ENCODE measurements around the gene RGS10.

RGS10 gene

GRCh38 chr10:119469846-119470245 lies 72.7 kb downstream of the RGS10 start:
- no peaks in the 10 kb centered on the region for H3K9me2 ChIP-seq (replicated peaks; ENCODE audit: low read depth, low read length)
- H3K4me2 ChIP-seq (ENCODE audit: low read depth, low read length, poor library complexity, severe bottlenecking): no peak overlapping the region
- H3K36me3 ChIP-seq (ENCODE audit: insufficient read depth, low read length): no peaks in the 10 kb centered on the region
- TF ChIP-seq EZH2phosphoT487 (IDR thresholded peaks at IDR 0.05; ENCODE audit: borderline replicate concordance): no peak
- TF ChIP-seq CTCF (conservative IDR thresholded peaks at IDR 0.05; ENCODE audit: low read length): no peak
- H3K4me3 ChIP-seq (ENCODE audit: low read length, poor library complexity, severe bottlenecking): no peak overlapping the region
- no peaks in the 10 kb centered on the region for H3F3A ChIP-seq (ENCODE audit: low read depth)
- no peaks in the 10 kb centered on the region; the same call in 1 of the 2 replicates for H3K9me3 ChIP-seq (ENCODE audit: insufficient read depth, low read depth, low read length)
- no peaks in the 10 kb centered on the region for H3K27me3 ChIP-seq (ENCODE audit: insufficient read depth, low read length, poor library complexity, severe bottlenecking)
- peaks cover 12% of the 10 kb centered on the region for H3K4me1 ChIP-seq (ENCODE audit: insufficient read depth, low read length, poor library complexity, severe bottlenecking)
- no peaks in the 10 kb centered on the region for H4K20me1 ChIP-seq (ENCODE audit: insufficient read depth, low read length, poor library complexity, severe bottlenecking)
- no peak overlapping the region for H3K9ac ChIP-seq (ENCODE audit: low read depth, low read length, poor library complexity, severe bottlenecking)
- H2AFZ ChIP-seq (ENCODE audit: low read length): no peak overlapping the region
- no peaks in the 10 kb centered on the region for H3K79me2 ChIP-seq (ENCODE audit: insufficient read depth, low read length)

- no peaks in the 10 kb centered on the region for H4K20me1 ChIP-seq (ENCODE audit: insufficient read depth, low read length, poor library complexity, severe bottlenecking)
- H3K9me2 ChIP-seq (replicated peaks; ENCODE audit: low read depth, low read length): no peaks in the 10 kb centered on the region
- H3K9me3 ChIP-seq (ENCODE audit: insufficient read depth, low read depth, low read length): no peaks in the 10 kb centered on the region; the same call in 1 of the 2 replicates
- no peaks in the 10 kb centered on the region for H3K27me3 ChIP-seq (ENCODE audit: insufficient read depth, low read length, poor library complexity, severe bottlenecking)
- no peaks in the 10 kb centered on the region for H3K79me2 ChIP-seq (ENCODE audit: insufficient read depth, low read length)
- H3K36me3 ChIP-seq (ENCODE audit: insufficient read depth, low read length): no peaks in the 10 kb centered on the region
- H3K4me1 ChIP-seq (ENCODE audit: insufficient read depth, low read length, poor library complexity, severe bottlenecking): peaks cover 12% of the 10 kb centered on the region
- H3F3A ChIP-seq (ENCODE audit: low read depth): no peaks in the 10 kb centered on the region
- H3K9ac ChIP-seq (ENCODE audit: low read depth, low read length, poor library complexity, severe bottlenecking): no peak overlapping the region
- TF ChIP-seq CTCF (conservative IDR thresholded peaks at IDR 0.05; ENCODE audit: low read length): no peak
- no peak for TF ChIP-seq EZH2phosphoT487 (IDR thresholded peaks at IDR 0.05; ENCODE audit: borderline replicate concordance)
- no peak overlapping the region for H3K4me3 ChIP-seq (ENCODE audit: low read length, poor library complexity, severe bottlenecking)
- H2AFZ ChIP-seq (ENCODE audit: low read length): no peak overlapping the region
- H3K4me2 ChIP-seq (ENCODE audit: low read depth, low read length, poor library complexity, severe bottlenecking): no peak overlapping the region
Measured at GRCh38 chr10:119469325-119469707, 73.2 kb downstream of the RGS10 start.

- Histone ChIP-seq H2AFZ (ENCODE audit: low read length) (no peak overlapping the region), H3K9me3 (ENCODE audit: insufficient read depth, low read depth, low read length) (no peaks in the 10 kb centered on the region; the same call in 1 of the 2 replicates), H3F3A (ENCODE audit: low read depth) (no peaks in the 10 kb centered on the region), H3K4me2 (ENCODE audit: low read depth, low read length, poor library complexity, severe bottlenecking) (no peak overlapping the region), H3K4me3 (ENCODE audit: low read length, poor library complexity, severe bottlenecking) (no peak overlapping the region), H3K4me1 (ENCODE audit: insufficient read depth, low read length, poor library complexity, severe bottlenecking) (peaks cover 12% of the 10 kb centered on the region), H3K79me2 (ENCODE audit: insufficient read depth, low read length) (no peaks in the 10 kb centered on the region), H3K27me3 (ENCODE audit: insufficient read depth, low read length, poor library complexity, severe bottlenecking) (no peaks in the 10 kb centered on the region), H4K20me1 (ENCODE audit: insufficient read depth, low read length, poor library complexity, severe bottlenecking) (no peaks in the 10 kb centered on the region), H3K9me2 (replicated peaks; ENCODE audit: low read depth, low read length) (no peaks in the 10 kb centered on the region), H3K9ac (ENCODE audit: low read depth, low read length, poor library complexity, severe bottlenecking) (no peak overlapping the region), H3K36me3 (ENCODE audit: insufficient read depth, low read length) (no peaks in the 10 kb centered on the region)
- no peak for TF ChIP-seq EZH2phosphoT487 (IDR thresholded peaks at IDR 0.05; ENCODE audit: borderline replicate concordance)
- no peak for TF ChIP-seq CTCF (conservative IDR thresholded peaks at IDR 0.05; ENCODE audit: low read length)
Measured at GRCh38 chr10:119468542-119469324, 73.8 kb downstream of the RGS10 start.
